Measurements from ENCODE around the gene MXRA7.

Gene MXRA7

DNA sequence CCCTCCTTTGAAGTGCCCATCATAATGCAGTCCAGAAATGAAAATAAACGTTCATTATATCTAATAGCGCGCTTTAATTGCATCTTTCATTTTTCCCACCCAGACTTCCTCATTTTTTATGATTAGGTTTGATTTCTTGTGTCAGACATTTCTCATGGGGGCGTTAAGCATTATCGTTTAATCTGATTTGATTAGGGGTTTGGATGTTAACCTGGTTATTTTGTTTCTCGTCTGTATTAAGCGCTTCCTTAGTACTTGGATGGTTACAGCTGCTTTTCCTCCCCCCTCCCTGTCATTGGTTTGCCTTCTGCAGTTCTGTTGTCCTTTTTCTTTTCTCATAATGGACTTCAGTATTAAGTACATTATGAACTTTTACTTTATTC lies 27.7 kb upstream of the MXRA7 start:
- TF ChIP-seq SUZ12 (IDR thresholded peaks at IDR 0.05; ENCODE audit: extremely low read depth, insufficient read depth, insufficient read length) = no peak
- no peak for TF ChIP-seq ZNF274 (IDR thresholded peaks at IDR 0.05; ENCODE audit: low read depth, low read length)
- no peak for TF ChIP-seq YY1 (IDR thresholded peaks at IDR 0.05; ENCODE audit: insufficient read depth, insufficient read length)
- no peaks in the 10 kb centered on the region for H3K27me3 ChIP-seq (ENCODE audit: insufficient read depth, insufficient read length)
- peak overlapping the region; percentile 99 for H3K9ac ChIP-seq (ENCODE audit: insufficient read length, low read depth)
- peaks cover 59% of the 10 kb centered on the region for H3K36me3 ChIP-seq (ENCODE audit: insufficient read depth, insufficient read length, low read length)
- H3K9me3 ChIP-seq (ENCODE audit: insufficient read depth, low read length) = no peaks in the 10 kb centered on the region
- peak overlapping the region; percentile 85 for H3K4me3 ChIP-seq (ENCODE audit: insufficient read length, low read depth)
- DNase-seq (ENCODE audit: low read depth, low spot score) = no peak
- no peaks in the 10 kb centered on the region for H3K4me1 ChIP-seq (ENCODE audit: insufficient read depth, insufficient read length)

- Histone ChIP-seq H3K27me3 (ENCODE audit: insufficient read depth, insufficient read length) (no peaks in the 10 kb centered on the region), H3K9me3 (ENCODE audit: insufficient read depth, low read length) (no peaks in the 10 kb centered on the region), H3K4me1 (ENCODE audit: insufficient read depth, insufficient read length) (no peaks in the 10 kb centered on the region), H3K36me3 (ENCODE audit: insufficient read depth, insufficient read length, low read length) (peaks cover 59% of the 10 kb centered on the region), H3K9ac (ENCODE audit: insufficient read length, low read depth) (peak within 1 kb of the TSS; percentile 100), H3K4me3 (ENCODE audit: insufficient read length, low read depth) (peak within 1 kb of the TSS; percentile 100)
- DNase-seq (ENCODE audit: low read depth, low spot score) = peak; percentile 88
- TF ChIP-seq YY1 (IDR thresholded peaks at IDR 0.05; ENCODE audit: insufficient read depth, insufficient read length) = no peak
- no peak for TF ChIP-seq SUZ12 (IDR thresholded peaks at IDR 0.05; ENCODE audit: extremely low read depth, insufficient read depth, insufficient read length)
- TF ChIP-seq ZNF274 (IDR thresholded peaks at IDR 0.05; ENCODE audit: low read depth, low read length) = no peak
These were observed 27.1 kb upstream of the MXRA7 start, which contains the start of gene MFSD11 for GRCh38 chr17:76737676-76738467. TSS of gene MFSD11 (plus strand) at chr17:76738119. CDS start at chr17:76738353, 234 bp downstream.

GRCh38 chr17:76737082-76737675 lies 26.4 kb upstream of the MXRA7 start, which contains the start of gene SRSF2:
TSS of gene SRSF2 (minus strand) at chr17:76737331. CDS start at chr17:76737160, 171 bp downstream.
- TF ChIP-seq ZNF274 (IDR thresholded peaks at IDR 0.05; ENCODE audit: low read depth, low read length) = no peak
- TF ChIP-seq SUZ12 (IDR thresholded peaks at IDR 0.05; ENCODE audit: extremely low read depth, insufficient read depth, insufficient read length) = no peak
- peak; percentile 88 for TF ChIP-seq YY1 (IDR thresholded peaks at IDR 0.05; ENCODE audit: insufficient read depth, insufficient read length)
- Histone ChIP-seq H3K9ac (ENCODE audit: insufficient read length, low read depth) (peak within 1 kb of the TSS; percentile 100), H3K9me3 (ENCODE audit: insufficient read depth, low read length) (no peaks in the 10 kb centered on the region), H3K36me3 (ENCODE audit: insufficient read depth, insufficient read length, low read length) (peaks cover 61% of the 10 kb centered on the region), H3K4me1 (ENCODE audit: insufficient read depth, insufficient read length) (no peaks in the 10 kb centered on the region), H3K4me3 (ENCODE audit: insufficient read length, low read depth) (peak within 1 kb of the TSS; percentile 100), H3K27me3 (ENCODE audit: insufficient read depth, insufficient read length) (no peaks in the 10 kb centered on the region)
- peak; percentile 94 for DNase-seq (ENCODE audit: low read depth, low spot score)

- H3K4me1 ChIP-seq (ENCODE audit: insufficient read depth, insufficient read length) = no peaks in the 10 kb centered on the region
- H3K9me3 ChIP-seq (ENCODE audit: insufficient read depth, low read length) = no peaks in the 10 kb centered on the region
- no peak for DNase-seq (ENCODE audit: low read depth, low spot score)
- no peak for TF ChIP-seq ZNF274 (IDR thresholded peaks at IDR 0.05; ENCODE audit: low read depth, low read length)
- peak; percentile 80 for TF ChIP-seq YY1 (IDR thresholded peaks at IDR 0.05; ENCODE audit: insufficient read depth, insufficient read length)
- no peaks in the 10 kb centered on the region for H3K27me3 ChIP-seq (ENCODE audit: insufficient read depth, insufficient read length)
- peak overlapping the region; percentile 100 for H3K4me3 ChIP-seq (ENCODE audit: insufficient read length, low read depth)
- H3K36me3 ChIP-seq (ENCODE audit: insufficient read depth, insufficient read length, low read length) = peaks cover 55% of the 10 kb centered on the region
- peak overlapping the region; percentile 100 for H3K9ac ChIP-seq (ENCODE audit: insufficient read length, low read depth)
These were observed 25.8 kb upstream of the MXRA7 start for GRCh38 chr17:76736349-76737081.

DNA sequence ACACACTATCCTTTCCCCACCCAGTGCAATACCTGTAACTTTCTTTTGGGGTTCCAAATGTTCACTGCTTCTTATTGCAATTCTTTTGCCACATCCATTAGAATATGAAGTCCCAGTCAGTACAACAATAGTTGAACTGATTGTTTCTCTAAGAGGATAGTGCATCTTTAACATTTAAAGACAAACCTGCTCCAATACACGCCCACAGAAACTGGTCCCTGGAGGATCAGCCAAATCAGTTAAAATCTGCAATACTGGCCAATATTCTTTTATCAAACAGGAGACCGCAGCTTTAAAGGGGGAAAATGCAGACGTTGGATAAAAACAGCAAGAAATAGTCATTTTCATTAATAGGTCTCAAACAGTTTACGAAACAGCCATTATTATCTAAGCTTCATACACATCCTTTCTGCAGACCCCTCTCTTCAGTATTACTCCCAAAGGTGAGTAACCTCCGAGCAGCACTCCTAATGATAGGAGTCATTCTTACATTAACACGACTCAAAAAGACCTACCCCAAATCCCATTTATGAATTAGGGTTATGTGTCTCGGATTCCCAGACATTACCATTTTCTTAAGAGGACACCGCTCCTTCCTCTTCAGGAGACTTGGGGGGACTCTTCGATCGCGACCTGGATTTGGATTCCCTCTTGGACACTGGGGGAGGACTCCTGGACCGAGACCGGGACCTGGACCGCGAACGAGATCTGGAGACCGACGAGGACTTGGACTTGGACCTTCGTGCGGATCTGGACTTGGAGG lies 25.0 kb upstream of the MXRA7 start:
- Histone ChIP-seq H3K4me1 (ENCODE audit: insufficient read depth, insufficient read length) (no peaks in the 10 kb centered on the region), H3K36me3 (ENCODE audit: insufficient read depth, insufficient read length, low read length) (peaks cover 48% of the 10 kb centered on the region)
- no peak for DNase-seq (ENCODE audit: low read depth, low spot score)

GRCh38 chr17:76735006-76735405 lies 24.2 kb upstream of the MXRA7 start:
- peaks cover 52% of the 10 kb centered on the region for H3K36me3 ChIP-seq (ENCODE audit: insufficient read depth, insufficient read length, low read length)
- no peak for DNase-seq (ENCODE audit: low read depth, low spot score)
- no peaks in the 10 kb centered on the region for H3K4me1 ChIP-seq (ENCODE audit: insufficient read depth, insufficient read length)
- H3K4me3 ChIP-seq (ENCODE audit: insufficient read length, low read depth) = peak overlapping the region; percentile 100
- no peaks in the 10 kb centered on the region for H3K27me3 ChIP-seq (ENCODE audit: insufficient read depth, insufficient read length)
- TF ChIP-seq YY1 (IDR thresholded peaks at IDR 0.05; ENCODE audit: insufficient read depth, insufficient read length) (no peak), ZNF274 (IDR thresholded peaks at IDR 0.05; ENCODE audit: low read depth, low read length) (no peak), SUZ12 (IDR thresholded peaks at IDR 0.05; ENCODE audit: extremely low read depth, insufficient read depth, insufficient read length) (no peak)
- H3K9me3 ChIP-seq (ENCODE audit: insufficient read depth, low read length) = no peaks in the 10 kb centered on the region
- H3K9ac ChIP-seq (ENCODE audit: insufficient read length, low read depth) = peak overlapping the region; percentile 100

More for the DNA sequence above, 25.0 kb upstream of the MXRA7 start:
- Histone ChIP-seq H3K4me3 (ENCODE audit: insufficient read length, low read depth) (peak overlapping the region; percentile 100), H3K27me3 (ENCODE audit: insufficient read depth, insufficient read length) (no peaks in the 10 kb centered on the region), H3K9me3 (ENCODE audit: insufficient read depth, low read length) (no peaks in the 10 kb centered on the region), H3K9ac (ENCODE audit: insufficient read length, low read depth) (peak overlapping the region; percentile 100)
- TF ChIP-seq SUZ12 (IDR thresholded peaks at IDR 0.05; ENCODE audit: extremely low read depth, insufficient read depth, insufficient read length) (no peak), YY1 (IDR thresholded peaks at IDR 0.05; ENCODE audit: insufficient read depth, insufficient read length) (no peak), ZNF274 (IDR thresholded peaks at IDR 0.05; ENCODE audit: low read depth, low read length) (no peak)

All from NT2/D1 (cell line).